Adipose tissue (tissue), 3 donors: ENCODE data around the gene METTL23. TPM values are rescaled to one million over a fixed set of nuclear protein-coding genes. Genes with fewer than 3 reads are reported as not detected.
"Not testable (repeated sequence)": the region's sequence is repeated elsewhere in the genome, so short reads cannot be mapped to it uniquely, and the experiment has no call there.

Experiments
- H3K27ac ChIP-seq: one replicate; pipeline ENCODE4 v1.5.1; 2013; ENCODE audit warnings: low read depth, low read length
- WGBS, 3 donors: extraction: QIAGEN DNeasy Blood & Tissue Kit; methylation state at CpG; one replicate each; pipeline ENCODE4 v1.1.7; 2013; 5-methylcytosine and 5-hydroxymethylcytosine counted together
- polyA plus RNA-seq, 3 donors: library from polyadenylated mRNA; stranded (reverse); fragments of 200-250 nt; gene quantifications; one replicate each; pipeline ENCODE4 v1.2.3, GENCODE V29; 2013
- donor health status: healthy with polysubstance abuse.
- donor health status: Bipolar disorder and iron deficiency.
- donor health status: healthy.

METTL23 gene
- polyA plus RNA-seq, 3 donors, result 30.2 to 33.4 (median 30.9) TPM

DNA sequence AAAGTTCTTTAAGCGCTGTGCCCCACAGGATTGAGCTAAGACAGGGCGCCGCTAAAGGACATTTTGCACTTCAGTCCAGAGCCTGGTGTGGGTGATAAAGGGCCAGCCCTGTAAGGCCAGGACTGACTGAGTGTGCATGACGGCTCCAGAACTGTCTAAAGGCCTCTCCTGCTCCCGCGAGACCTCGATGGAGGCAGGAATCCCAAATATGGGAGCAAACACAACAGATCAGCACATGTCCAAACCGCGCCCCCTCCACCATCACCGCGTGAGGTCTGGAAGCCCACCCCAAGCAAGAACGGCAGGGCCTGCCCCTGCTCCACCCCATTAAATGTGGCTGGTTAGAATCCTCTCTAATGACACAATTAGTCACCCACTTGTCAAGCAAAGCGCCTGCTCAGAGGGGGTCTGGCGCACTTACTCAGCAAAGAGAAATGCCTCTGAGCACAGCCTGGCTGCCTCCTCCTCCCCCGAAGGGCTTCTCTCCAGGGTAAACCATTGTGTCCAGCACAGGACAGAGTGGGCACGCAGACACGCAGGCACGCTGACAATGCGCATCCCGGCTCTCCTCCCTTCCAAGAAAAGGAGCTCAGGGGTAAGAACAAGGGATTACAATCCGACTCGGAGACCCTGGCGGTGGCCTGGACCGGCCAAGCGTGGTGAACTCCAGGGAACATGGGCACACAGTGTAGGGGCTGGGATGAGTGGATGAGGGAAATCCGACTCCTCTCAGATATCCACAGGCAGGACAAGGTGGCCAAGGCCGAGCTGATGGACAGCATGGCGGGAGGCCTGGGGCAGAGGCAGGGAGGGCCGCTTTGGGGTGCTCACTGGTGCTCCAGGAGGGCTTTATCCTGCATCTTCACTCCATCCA lies 17.3 kb upstream of the METTL23 start:
- 52 to 61% (median 56%) methylated on average over 29 of the region's 29 CpGs for WGBS, 3 donors
- peak overlapping the region; percentile 45 for H3K27ac ChIP-seq

DNA sequence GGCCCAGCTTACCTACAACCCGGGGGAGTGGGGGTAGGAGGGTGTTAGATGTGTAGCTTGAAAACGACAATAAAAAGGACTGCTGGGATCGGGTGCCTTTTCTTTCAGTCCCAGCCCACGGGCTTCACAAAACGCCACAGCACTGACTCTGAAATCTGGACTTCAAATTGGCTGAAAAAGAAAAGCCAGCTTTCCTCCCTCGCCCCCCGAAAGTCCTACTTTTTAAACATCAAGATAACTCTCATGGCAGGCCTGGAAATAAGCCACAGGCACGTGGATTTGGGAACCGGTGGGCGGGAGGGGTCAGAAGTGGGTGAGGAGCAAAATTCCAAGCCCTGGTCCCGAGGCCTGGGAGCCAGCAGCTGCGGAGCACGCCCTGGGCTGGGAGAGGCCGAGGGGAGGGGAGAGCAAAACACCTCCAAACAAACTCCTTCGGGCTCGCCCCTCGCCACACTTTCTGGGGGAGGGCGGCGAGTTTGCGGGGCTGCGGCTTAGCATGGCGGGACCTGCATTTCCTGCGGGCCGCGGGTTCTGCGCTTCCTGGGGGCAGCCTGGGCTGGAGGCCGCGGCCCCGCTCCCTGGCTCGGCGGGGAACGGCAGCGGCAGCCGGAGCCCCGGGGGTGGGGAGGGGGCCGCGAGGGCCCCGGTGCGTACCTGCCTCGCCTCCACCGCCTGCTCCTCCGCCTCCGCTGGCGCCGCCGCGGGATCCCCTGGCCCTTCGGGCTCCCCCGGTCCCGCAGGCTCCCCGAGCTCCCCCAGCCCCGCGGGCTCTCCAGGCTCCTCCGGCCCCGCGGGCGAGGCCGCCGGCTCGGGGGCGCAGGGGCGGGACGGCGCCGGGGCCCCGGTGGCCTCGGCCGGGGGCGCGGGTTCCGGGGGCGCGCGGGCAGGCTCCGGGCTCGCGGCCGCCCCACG lies 16.4 kb upstream of the METTL23 start:
- WGBS, 3 donors, result 6 to 10% (median 8%) methylated on average over 22 to 48 of the region's 79 CpGs
- H3K27ac ChIP-seq, result peak overlapping the region; percentile 45

DNA sequence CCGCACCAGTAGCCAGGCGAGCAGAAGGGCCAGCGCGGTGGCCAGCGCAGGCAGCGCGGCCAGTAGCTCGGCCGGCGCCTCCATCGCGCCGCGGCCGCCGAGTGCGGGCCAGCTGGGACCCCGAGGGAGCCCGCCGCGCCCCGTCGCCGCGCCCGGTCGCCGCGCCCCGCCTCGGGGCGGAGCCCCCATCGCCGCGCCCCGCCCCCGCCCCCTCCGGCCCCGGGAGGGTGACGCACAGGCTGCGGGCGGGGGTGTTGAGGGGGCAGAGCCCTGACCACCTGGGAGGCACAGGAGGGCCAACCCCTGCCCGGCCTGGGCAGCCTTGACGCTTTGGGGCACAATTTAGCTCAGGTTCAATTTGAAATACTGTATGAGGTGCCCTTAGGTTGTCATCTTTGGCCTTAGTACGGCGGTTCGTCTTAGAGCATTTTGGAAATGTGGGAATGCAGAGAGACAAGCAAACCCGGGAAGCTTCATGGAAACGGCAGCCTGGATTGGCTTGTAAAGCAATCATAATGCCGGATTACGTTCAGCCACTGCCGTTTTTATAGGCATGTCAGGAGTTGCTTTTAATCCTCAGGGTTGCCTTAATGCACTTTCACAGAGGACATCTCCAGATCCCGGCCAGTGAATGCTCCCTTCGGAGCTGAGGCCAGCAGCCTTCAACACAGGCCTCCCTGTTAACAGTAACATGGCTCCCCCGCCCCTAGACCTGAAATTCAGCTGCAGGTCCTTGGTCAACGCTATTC lies 15.6 kb upstream of the METTL23 start, which contains the start of gene MXRA7:
Gene MXRA7, minus strand, starts transcription at position 103 of the 749 bp plus-strand sequence. Its CDS starts 19 bp downstream, at position 84.
- 7 to 9% (median 8%) methylated on average over 16 to 34 of the region's 56 CpGs for WGBS, 3 donors

DNA sequence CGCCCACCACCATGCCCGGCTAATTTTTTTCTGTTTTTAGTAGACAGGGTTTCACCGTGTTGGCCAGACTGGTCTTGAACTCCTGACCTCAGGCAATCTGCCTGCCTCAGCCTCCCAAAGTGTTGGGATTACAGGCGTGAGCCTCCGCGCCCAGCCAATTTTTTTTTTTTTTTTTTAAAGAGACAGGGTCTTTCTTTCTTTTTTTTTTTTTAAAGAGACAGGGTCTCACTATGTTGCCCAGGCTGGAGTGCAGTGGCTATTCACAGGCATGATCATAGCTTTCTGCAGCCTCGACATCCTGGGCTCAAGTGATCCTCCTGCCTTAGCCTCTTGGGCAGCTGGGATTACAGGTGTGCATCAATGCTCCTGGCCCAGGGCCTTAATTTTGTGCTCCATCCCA lies 14.3 kb upstream of the METTL23 start:
- 62 to 82% (median 77%) methylated on average over 7 of the region's 7 CpGs for WGBS, 3 donors
- H3K27ac ChIP-seq, result not testable (repeated sequence)

More for the DNA sequence above, 15.6 kb upstream of the METTL23 start, which contains the start of gene MXRA7:
- peak within 1 kb of the TSS; percentile 45 for H3K27ac ChIP-seq

DNA sequence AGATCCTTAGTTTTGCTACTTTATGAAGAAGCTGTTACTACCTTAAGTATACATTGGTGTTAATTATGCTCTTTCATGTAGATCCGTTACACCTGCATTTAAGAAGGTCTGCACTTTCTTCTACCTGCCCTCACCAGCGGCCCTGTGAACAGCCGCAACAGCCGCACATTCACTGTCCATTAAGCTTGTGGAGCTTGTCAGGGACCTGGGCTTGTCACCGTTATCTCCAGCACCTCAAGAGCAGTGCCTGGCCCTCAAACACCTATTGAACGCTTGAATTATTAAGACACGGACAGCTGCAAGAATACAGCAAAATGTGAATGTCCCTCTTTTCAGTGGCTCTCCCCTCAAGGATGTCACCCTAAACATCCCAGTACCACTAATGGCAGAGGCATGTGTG lies 12.9 kb upstream of the METTL23 start:
- 96 to 98% (median 96%) methylated on average over 7 of the region's 7 CpGs for WGBS, 3 donors

DNA sequence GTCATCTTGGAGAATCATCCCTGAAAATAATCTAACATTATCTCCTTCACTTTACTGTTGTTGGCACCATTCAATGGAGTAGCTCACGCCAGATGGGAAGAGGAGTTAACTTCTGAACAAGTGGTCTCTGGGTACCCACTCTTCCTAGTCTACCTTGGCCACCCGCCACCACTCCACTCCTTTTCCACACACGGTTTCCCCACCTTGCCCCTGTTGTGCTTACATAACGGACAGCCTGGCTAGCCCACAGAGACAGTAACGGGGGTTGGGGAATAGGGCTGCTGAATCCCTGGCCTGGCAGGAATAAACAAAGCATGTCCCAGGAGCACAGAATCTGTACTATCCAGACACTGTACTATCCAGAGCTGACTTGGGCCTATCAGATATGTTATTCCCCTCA lies 12.3 kb upstream of the METTL23 start:
- no peak overlapping the region for H3K27ac ChIP-seq
- 55 to 90% (median 68%) methylated on average over 5 of the region's 5 CpGs for WGBS, 3 donors

More for the DNA sequence above, 12.9 kb upstream of the METTL23 start:
- no peak overlapping the region for H3K27ac ChIP-seq

DNA sequence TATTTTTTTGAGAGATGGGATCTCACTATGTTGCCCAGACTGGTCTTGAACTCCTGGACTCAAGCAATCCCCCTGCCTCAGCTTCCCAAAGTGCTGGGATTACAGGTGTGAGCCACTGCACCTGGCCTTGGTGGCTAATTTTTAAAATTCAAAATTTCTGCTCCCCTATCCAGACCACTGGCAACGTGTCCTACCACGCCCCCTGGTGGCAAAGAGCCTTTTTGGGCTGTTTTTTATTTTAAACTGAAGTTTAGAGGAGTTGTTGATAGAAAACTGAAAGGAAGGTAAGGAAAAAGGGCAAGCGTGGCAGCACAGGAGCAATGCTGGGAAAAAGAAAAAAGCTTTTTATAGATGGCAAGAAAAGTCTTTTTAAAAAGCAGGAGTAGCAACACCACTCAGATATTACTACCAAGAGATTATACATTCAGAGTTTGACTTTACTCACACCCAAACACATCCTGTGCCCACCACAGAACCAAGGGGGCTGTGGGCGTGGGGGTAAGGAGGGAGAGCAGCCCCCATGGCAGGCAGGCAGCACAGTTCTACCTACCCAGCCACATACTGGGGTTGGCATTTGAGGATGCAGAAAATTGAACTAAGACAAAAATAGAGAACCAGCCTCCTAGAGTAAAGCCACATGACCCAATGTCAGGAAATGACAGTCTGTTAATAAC lies 11.7 kb upstream of the METTL23 start:
- WGBS, 3 donors, result 22 to 31% (median 22%) methylated on average over 4 of the region's 4 CpGs
- H3K27ac ChIP-seq, result peak overlapping the region; percentile 40

DNA sequence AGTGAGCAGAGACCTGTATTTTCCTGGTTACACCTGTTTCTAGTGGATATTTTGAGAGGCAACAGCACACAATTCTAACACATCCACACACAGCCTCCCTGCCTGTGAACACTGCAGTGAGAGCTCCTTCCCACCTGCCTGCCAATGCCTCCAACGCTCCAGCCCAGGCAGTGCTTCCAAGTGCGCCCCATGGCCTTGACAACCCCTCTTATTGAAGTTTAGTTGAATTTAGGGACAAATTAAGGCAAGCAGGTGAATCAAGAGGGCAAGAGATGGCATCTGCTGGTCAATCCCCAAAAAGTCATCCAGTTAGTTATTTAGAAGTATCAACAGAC lies 11.2 kb upstream of the METTL23 start:
- 72 to 88% (median 78%) methylated on average over 2 of the region's 2 CpGs for WGBS, 3 donors
- peak overlapping the region; percentile 40 for H3K27ac ChIP-seq

DNA sequence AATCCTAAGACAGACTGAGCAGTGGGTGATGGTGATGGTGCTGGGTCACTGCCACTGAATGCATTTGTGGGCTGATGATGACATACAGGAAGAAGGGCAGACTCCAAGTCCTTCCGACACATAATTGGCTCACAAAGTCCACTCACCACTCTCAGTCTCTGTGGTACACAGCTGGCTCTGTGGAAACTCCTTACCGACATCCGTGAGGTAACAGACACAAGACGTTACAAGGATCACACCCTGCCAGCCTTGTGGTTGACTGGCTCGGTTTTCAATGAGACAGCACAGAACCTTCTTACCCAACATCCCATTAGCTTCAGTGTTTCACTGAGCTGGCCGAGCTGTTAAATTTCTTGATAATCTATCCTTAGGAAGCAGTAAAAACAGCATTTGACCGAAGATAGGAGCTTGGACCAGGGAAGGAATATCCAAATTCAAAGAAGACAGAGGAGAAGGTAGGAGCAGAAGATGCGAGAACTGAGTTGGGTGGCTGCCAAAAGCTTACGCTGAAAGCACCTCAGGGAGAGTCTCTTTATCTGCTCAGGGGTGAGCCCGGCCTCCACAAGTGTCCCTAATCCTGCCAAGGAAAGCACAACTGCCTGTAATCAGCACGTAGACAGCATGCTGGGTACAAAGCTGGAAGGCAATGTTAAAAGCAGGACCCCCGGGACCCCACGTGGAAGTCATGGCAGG lies 10.3 kb upstream of the METTL23 start:
- H3K27ac ChIP-seq, result peak overlapping the region; percentile 23
- 34 to 75% (median 37%) methylated on average over 13 of the region's 13 CpGs for WGBS, 3 donors

DNA sequence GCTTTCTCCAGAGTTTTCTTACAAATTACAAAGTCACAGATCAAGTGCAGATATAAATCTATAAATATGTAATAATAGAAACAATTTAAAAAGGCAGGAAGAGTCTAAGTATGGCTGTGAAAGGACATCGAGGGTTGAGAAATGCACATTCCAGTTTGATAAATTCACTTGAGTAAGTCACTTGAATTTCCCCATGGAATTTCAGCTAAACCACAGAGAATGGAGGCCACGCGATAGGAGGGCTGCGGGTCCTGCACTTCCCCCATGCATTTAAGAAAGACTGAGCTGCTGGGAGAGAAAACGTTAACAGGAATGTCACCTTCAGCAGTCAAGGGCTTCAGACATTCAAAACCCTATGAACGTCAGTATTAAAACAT lies 9.8 kb upstream of the METTL23 start:
- WGBS, 3 donors, result 38 to 78% (median 47%) methylated on average over 6 of the region's 6 CpGs

DNA sequence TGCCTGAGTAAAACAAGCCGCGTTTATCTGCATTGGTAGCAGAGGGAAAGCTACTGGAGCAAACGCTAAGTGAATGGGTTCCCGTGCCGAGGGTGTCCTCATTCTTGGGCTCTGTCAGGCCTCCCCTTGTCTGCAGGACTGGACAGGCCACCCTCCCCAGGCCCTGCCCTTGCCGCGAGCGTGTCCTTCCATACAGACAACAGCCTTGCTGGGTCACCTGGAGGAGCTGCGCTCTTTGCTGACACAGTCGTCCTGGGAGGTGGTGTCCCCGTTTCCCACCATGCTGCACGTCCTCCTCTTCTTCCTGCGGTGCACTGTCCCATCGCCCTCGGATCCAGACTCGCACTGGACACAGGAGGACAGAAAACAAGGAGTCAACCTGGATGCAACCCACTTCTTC lies 8.1 kb upstream of the METTL23 start:
- no peak overlapping the region for H3K27ac ChIP-seq
- WGBS, 3 donors, result 88 to 92% (median 90%) methylated on average over 16 of the region's 16 CpGs

More for the DNA sequence above, 9.8 kb upstream of the METTL23 start:
- peak overlapping the region; percentile 23 for H3K27ac ChIP-seq

DNA sequence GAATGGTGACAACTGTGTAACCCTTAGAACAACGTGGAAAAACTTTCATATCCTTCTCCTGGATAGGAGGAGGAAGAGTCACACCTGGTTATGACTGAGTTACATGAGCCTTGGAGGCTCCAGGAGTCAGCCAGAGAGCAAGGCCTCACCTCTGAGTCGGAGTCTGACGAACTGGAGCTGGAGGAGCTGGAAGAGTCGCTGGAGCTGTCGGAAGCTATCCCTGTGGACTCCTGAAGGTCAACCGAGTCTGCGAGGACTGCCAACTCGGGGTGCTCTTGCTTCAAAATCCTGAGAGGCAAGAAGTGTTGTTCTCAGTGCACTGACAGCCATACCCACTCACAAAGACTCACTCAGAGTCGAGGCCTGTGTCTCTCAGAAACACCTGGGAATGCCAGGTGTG lies 6.4 kb upstream of the METTL23 start:
- WGBS, 3 donors, result 89 to 92% (median 90%) methylated on average over 9 of the region's 9 CpGs
- H3K27ac ChIP-seq, result no peak overlapping the region

DNA sequence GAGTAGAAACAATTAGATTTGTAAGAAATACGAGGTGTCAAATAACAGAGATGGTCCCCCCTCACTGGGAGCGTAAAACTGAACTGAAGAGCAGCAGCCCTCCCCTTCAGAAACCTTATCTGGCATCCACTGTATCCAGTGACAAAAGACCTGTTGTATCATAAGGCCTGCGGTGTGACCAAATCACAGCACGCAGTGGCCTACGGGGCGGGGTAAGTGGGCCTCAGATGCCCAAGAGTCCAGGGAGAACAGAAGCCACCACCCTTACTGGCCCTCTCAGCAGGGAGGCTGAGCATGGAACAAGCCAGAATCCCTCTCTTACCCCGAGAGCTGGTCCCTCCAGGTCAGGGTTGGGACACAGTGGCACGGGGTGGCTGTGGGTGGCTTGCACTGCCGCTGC lies 5.7 kb upstream of the METTL23 start:
- WGBS, 3 donors, result 83 to 94% (median 92%) methylated on average over 9 of the region's 9 CpGs
- no peak overlapping the region for H3K27ac ChIP-seq

DNA sequence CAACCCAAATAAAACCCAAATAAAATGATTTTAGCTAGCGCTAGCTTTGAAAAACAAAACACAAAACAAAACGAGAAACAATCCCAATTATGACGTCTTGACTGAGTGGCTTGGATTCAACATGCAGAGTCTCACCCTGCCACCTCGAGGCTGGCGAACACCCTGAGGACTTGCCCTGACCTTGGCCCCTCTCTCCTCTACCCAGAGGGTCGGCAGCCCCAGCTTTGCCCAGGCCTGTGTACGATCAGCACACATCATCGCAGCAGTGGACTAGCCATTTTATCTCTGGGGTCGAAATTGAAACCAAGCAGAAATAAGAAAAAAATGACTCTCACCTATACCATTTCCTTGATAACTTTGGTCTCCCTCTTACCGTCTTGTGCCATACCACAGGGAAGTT lies 5.2 kb upstream of the METTL23 start:
- H3K27ac ChIP-seq, result no peak overlapping the region
- WGBS, 3 donors, result 77 to 93% (median 89%) methylated on average over 10 of the region's 10 CpGs

DNA sequence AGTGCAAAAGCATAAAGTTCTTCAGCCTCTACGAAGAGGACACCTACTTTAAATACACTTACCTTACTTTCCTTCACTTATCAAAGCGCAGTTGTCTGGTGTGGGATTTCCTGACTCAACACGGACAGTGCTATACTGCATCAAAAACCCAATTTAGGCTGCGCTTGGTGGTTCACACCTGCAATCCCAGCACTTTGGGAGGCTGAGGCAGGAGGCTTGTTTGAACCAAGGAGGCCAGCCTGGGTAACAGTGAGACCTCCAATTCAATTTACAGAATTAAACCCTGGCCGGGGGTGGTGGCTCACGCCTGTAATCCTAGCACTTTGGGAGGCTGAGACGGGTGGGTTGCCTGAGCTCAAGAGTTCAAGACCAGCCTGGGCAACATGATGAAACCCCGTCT lies 4.4 kb upstream of the METTL23 start:
- no peak overlapping the region for H3K27ac ChIP-seq
- 93 to 94% (median 94%) methylated on average over 8 of the region's 8 CpGs for WGBS, 3 donors

DNA sequence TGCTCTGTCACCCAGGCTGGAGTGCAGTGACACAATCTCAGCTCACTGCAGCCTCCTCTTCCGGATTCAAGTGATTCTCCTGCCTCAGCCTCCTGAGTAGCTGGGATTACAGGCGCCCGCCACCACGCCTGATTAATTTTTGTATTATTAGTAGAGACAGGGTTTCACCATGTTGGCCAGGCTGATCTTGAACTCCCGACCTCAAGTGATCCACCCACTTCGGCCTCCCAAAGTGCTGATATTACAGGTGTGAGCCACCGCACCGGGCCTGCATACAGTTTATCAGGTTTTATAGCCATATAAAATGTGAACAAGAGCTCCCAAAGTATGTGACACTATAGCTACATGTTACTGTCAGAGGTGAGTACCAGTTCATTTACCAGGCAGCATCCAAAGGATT lies 3.7 kb upstream of the METTL23 start:
- H3K27ac ChIP-seq, result not testable (repeated sequence)
- 95 to 97% (median 95%) methylated on average over 8 of the region's 8 CpGs for WGBS, 3 donors

DNA sequence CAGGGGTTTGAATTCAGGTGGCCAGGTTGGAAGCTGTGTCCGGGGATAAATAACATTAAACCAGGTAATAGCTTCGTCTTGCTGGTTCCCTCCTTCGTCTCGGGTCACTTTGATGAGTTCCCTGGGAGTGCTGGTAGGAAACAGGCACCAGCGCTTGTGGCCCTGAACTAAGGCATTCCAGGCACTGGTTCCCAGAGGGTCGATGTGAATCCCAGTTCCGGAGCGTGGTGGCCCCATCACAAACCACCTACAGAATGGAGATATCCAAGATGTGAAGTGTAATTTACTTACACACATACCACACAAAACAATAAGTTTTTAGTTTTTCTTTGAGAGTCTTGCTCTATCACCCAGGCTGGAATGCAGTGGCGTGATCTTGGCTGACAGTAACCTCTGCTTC lies 2.8 kb upstream of the METTL23 start:
- no peak overlapping the region for H3K27ac ChIP-seq
- 94 to 97% (median 94%) methylated on average over 9 of the region's 9 CpGs for WGBS, 3 donors
